Measurements from ENCODE around the gene HIC2.
"Not testable (repeated sequence)": the region's sequence is repeated elsewhere in the genome, so short reads cannot be mapped to it uniquely, and the experiment has no call there.

HIC2 gene

GRCh38 chr22:21493789-21494782 lies 76.9 kb downstream of the HIC2 start:
- DNase-seq (ENCODE audit: low read depth); H3K4me3 ChIP-seq (ENCODE audit: low read length): not testable (repeated sequence)

GRCh38 chr22:21497984-21498383 lies 80.8 kb downstream of the HIC2 start:
- H3K4me3 ChIP-seq (ENCODE audit: low read length); DNase-seq (ENCODE audit: low read depth): not testable (repeated sequence)

- DNase-seq (ENCODE audit: low read depth); H3K4me3 ChIP-seq (ENCODE audit: low read length): not testable (repeated sequence)
Measured at GRCh38 chr22:21498489-21498888, 81.3 kb downstream of the HIC2 start.

- not testable (repeated sequence) for H3K4me3 ChIP-seq (ENCODE audit: low read length); DNase-seq (ENCODE audit: low read depth)
Measured at GRCh38 chr22:21499623-21500506, 82.7 kb downstream of the HIC2 start.
